PC-9 (cell line): ENCODE data around the gene MYH15. TPM values are rescaled to one million over a fixed set of nuclear protein-coding genes. Genes with fewer than 3 reads are reported as not detected.

ENCODE experiments used
- BruUV-seq: library from RNA; stranded (reverse); fragments of 400-500 nt; replicated peaks from 2 replicates; lab custom pipeline; 2021; lab: Mats Ljungman, UMichigan
- CTCF ChIA-PET: fragments of 300-600 bp; sonication (Branson Sonifier 250); formaldehyde crosslinking; loops from one replicate; lab custom pipeline; 2022; ENCODE audit warnings: antibody characterized with exemption; lab: Charles Lee
- POLR2A ChIA-PET: fragments of 300-600 bp; sonication (Branson Sonifier 250); formaldehyde crosslinking; loops from one replicate; lab custom pipeline; 2022; ENCODE audit warnings: antibody characterized with exemption; ENCODE audit not compliant: unreplicated experiment; lab: Charles Lee
- DNase-seq, 2 experiments: peaks; one replicate each; pipeline versions ENCODE4 v3.0.0 to v3.0.0-alpha.2; 2015 to 2022; ENCODE audit warnings: mixed read lengths in 1 of 2
- H2AFZ ChIP-seq: fragments of 200-600 bp; sonication (generic); 2 replicates; pipeline ENCODE4 v1.8.1; 2017; ENCODE audit warnings: antibody characterized with exemption
- H3F3A ChIP-seq: fragments of 200-600 bp; sonication (generic); 2 replicates; pipeline ENCODE4 v1.8.1; 2017; ENCODE audit warnings: antibody characterized with exemption, mild to moderate bottlenecking, low read depth; ENCODE audit not compliant: insufficient read depth
- H3K27ac ChIP-seq: fragments of 200-600 bp; sonication (generic); 2 replicates; pipeline ENCODE4 v1.6.1; 2016; ENCODE audit warnings: mixed run types
- H3K27me3 ChIP-seq: fragments of 200-600 bp; sonication (generic); 2 replicates; pipeline ENCODE4 v1.6.1; 2016; ENCODE audit warnings: low read depth, mixed run types; ENCODE audit not compliant: insufficient read depth
- H3K36me3 ChIP-seq: fragments of 200-600 bp; sonication (generic); 2 replicates; pipeline ENCODE4 v1.6.1; 2016; ENCODE audit warnings: low read depth, mixed run types
- H3K4me1 ChIP-seq: fragments of 200-600 bp; sonication (generic); replicated peaks from 2 replicates; pipeline ENCODE4 v1.6.1; 2016; ENCODE audit warnings: mixed run types; ENCODE audit not compliant: insufficient read depth
- H3K4me2 ChIP-seq: fragments of 200-600 bp; sonication (generic); 2 replicates; pipeline ENCODE4 v1.6.1; 2017; ENCODE audit warnings: mixed run types
- H3K4me3 ChIP-seq: fragments of 200-600 bp; sonication (generic); 2 replicates; pipeline ENCODE4 v1.6.1; 2016; ENCODE audit warnings: mixed run types
- H3K79me2 ChIP-seq: fragments of 200-600 bp; sonication (generic); 2 replicates; pipeline ENCODE4 v1.6.1; 2017; ENCODE audit warnings: low read depth, mixed run types
- H3K9me2 ChIP-seq: fragments of 200-600 bp; sonication (generic); 2 replicates; pipeline ENCODE4 v1.8.1; 2017; ENCODE audit warnings: mild to moderate bottlenecking; ENCODE audit not compliant: insufficient read depth
- H3K9me3 ChIP-seq: fragments of 200-600 bp; sonication (generic); 2 replicates; pipeline ENCODE4 v1.8.1; 2016; ENCODE audit warnings: low read depth; ENCODE audit not compliant: insufficient read depth
- H4K20me1 ChIP-seq: fragments of 200-600 bp; sonication (generic); 2 replicates; pipeline ENCODE4 v1.8.1; 2017; ENCODE audit not compliant: insufficient read depth
- EZH2 ChIP-seq: fragments of 200-600 bp; sonication (generic); IDR thresholded peaks from 2 replicates; pipeline ENCODE4 v1.8.0; 2017; ENCODE audit warnings: antibody characterized with exemption, low read depth
- intact Hi-C: fragments of 100-400 bp; cut with micrococcal nuclease; formaldehyde crosslinking; loops from one replicate; pipeline ENCODE4 v1.10.0; 2022; ENCODE audit not compliant: unreplicated experiment
- total RNA-seq: library from RNA; stranded (reverse); gene quantifications from 2 replicates; pipeline ENCODE4 v1.2.3, GENCODE V29; 2021
- TF ChIP-seq, protein P1 (sequence below): fragments of 200-600 bp; sonication (generic); conservative IDR thresholded peaks from 2 replicates; pipeline ENCODE4 v1.6.1; 2017; ENCODE audit warnings: mixed run types, antibody characterized with exemption, mild to moderate bottlenecking, moderate library complexity

MYH15 gene
- total RNA-seq, 1 experiment from 2014 or later: 2.3 TPM

DNA sequence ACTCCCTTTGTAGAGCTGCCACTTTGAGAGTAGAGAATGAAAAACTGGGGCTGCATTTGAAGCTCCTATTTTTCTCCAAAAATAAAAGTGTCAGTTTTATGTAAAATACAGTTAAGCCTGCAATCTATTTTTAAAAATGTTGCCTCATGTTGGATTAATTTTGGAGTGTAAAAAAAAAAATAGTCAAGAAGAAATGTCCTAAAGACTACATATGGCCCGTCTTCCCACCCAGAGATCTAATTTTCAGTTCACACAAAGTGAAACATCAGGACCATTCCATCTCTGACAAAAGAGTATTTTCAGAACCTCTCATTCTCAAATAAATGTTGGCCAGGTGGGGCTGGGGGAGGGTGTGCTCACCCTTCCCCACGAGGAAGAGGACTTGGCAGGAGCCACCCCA is 151.4 kb downstream of the MYH15 start:
- Histone ChIP-seq H3K27me3 (no peaks in the 10 kb centered on the region), H3K36me3 (no peaks in the 10 kb centered on the region), H3K79me2 (no peaks in the 10 kb centered on the region), H3K9me2 (no peaks in the 10 kb centered on the region), H3K4me2 (no peak overlapping the region), H3K9me3 (no peaks in the 10 kb centered on the region), H3K27ac (no peak overlapping the region), H4K20me1 (no peaks in the 10 kb centered on the region), H3K4me3 (no peak overlapping the region), H2AFZ (no peak overlapping the region), H3K4me1 (no peaks in the 10 kb centered on the region), H3F3A (no peaks in the 10 kb centered on the region)
- ChIA-PET POLR2A (no interaction called here), CTCF (no interaction called here)
- intact Hi-C loops: no loop called here
- BruUV-seq: no TSS peak
- DNase-seq: no peak
- TF ChIP-seq, protein P1, sequence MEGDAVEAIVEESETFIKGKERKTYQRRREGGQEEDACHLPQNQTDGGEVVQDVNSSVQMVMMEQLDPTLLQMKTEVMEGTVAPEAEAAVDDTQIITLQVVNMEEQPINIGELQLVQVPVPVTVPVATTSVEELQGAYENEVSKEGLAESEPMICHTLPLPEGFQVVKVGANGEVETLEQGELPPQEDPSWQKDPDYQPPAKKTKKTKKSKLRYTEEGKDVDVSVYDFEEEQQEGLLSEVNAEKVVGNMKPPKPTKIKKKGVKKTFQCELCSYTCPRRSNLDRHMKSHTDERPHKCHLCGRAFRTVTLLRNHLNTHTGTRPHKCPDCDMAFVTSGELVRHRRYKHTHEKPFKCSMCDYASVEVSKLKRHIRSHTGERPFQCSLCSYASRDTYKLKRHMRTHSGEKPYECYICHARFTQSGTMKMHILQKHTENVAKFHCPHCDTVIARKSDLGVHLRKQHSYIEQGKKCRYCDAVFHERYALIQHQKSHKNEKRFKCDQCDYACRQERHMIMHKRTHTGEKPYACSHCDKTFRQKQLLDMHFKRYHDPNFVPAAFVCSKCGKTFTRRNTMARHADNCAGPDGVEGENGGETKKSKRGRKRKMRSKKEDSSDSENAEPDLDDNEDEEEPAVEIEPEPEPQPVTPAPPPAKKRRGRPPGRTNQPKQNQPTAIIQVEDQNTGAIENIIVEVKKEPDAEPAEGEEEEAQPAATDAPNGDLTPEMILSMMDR: no peak
- TF ChIP-seq EZH2: no peak

DNA sequence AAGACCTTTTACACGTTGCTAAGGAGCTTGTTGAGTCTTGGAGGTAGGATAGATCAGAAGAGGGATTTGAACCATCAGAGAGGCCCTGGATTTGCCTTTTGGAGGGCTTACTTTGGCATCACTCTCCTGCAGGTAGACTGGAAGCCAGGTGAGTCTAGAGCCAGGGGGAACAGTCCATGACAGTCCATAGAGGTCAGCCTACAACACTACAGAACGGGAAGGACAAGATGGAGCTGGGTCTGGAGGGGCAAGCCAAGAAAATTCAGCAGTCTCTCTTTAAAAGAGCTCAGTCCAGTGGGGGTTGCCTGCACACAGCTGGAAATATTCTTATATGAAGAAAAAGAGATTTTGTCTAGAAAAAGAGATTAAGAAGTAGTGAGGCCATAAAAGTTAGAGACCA is 153.4 kb downstream of the MYH15 start:
- Histone ChIP-seq H2AFZ (no peak overlapping the region), H3K79me2 (no peaks in the 10 kb centered on the region), H3K4me3 (no peak overlapping the region), H3K9me3 (no peaks in the 10 kb centered on the region), H3K9me2 (no peaks in the 10 kb centered on the region), H3K4me2 (no peak overlapping the region), H3K4me1 (no peaks in the 10 kb centered on the region), H3K27ac (no peak overlapping the region), H3K36me3 (no peaks in the 10 kb centered on the region), H4K20me1 (no peaks in the 10 kb centered on the region), H3F3A (no peaks in the 10 kb centered on the region), H3K27me3 (no peaks in the 10 kb centered on the region)
- intact Hi-C loops: no loop called here
- CTCF ChIA-PET: no interaction called here
- POLR2A ChIA-PET: no interaction called here
- BruUV-seq: no TSS peak
- TF ChIP-seq, protein P1: no peak
- no peak for TF ChIP-seq EZH2
- no peak for DNase-seq

DNA sequence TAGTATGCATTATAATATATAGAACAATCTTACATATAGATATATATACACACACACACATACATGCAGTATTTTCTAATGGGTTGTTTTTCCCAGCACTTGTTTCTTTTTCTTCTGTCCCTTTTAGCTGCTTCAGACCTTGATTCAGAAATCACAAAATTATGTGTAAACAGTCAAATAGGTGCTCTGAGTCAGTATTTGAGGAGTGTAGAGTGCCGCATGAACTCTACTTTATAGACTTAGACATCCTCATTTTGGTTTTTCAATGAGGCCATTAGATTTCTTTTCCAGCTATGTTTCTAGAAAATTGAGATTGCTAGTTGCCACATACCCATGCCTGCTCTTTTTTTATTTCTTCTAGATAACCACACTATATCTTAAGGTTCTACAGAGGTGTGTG is 155.8 kb downstream of the MYH15 start:
- ChIA-PET POLR2A (no interaction called here), CTCF (no interaction called here)
- no peaks in the 10 kb centered on the region for H3K9me2 ChIP-seq
- no peak overlapping the region for H3K4me3 ChIP-seq
- H4K20me1 ChIP-seq: no peaks in the 10 kb centered on the region
- no peak overlapping the region for H3K27ac ChIP-seq
- no peaks in the 10 kb centered on the region for H3F3A ChIP-seq
- H3K4me2 ChIP-seq: no peak overlapping the region
- H3K36me3 ChIP-seq: no peaks in the 10 kb centered on the region
- H3K4me1 ChIP-seq: no peaks in the 10 kb centered on the region
- H3K79me2 ChIP-seq: no peaks in the 10 kb centered on the region
- TF ChIP-seq, protein P1: no peak
- no peak for TF ChIP-seq EZH2
- intact Hi-C loops: no loop called here
- H3K9me3 ChIP-seq: no peaks in the 10 kb centered on the region
- DNase-seq: no peak
- H3K27me3 ChIP-seq: no peaks in the 10 kb centered on the region
- no peak overlapping the region for H2AFZ ChIP-seq
- BruUV-seq: no TSS peak
